ENCODE data around the gene EFNA5.

DNA sequence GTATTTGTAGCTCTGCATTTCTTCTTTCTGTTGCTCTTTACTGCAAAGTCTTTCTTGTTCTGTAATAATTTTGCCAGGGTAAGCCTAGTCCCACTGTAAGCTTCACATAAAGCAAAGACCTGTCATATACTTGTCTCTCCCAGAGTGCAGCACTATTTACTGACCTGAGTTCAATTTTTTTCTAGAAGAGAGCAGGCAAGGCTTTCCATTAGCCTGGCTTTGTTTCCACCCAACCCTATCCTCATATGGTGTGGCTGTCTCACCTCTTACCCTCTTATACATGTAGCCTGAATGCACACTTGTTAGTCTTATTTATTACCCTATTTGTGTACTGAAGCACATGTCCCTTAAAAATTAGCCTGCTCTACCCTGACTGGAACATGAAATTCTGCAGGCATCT lies 170.4 kb downstream of the EFNA5 start:
- TF ChIP-seq, protein P1, sequence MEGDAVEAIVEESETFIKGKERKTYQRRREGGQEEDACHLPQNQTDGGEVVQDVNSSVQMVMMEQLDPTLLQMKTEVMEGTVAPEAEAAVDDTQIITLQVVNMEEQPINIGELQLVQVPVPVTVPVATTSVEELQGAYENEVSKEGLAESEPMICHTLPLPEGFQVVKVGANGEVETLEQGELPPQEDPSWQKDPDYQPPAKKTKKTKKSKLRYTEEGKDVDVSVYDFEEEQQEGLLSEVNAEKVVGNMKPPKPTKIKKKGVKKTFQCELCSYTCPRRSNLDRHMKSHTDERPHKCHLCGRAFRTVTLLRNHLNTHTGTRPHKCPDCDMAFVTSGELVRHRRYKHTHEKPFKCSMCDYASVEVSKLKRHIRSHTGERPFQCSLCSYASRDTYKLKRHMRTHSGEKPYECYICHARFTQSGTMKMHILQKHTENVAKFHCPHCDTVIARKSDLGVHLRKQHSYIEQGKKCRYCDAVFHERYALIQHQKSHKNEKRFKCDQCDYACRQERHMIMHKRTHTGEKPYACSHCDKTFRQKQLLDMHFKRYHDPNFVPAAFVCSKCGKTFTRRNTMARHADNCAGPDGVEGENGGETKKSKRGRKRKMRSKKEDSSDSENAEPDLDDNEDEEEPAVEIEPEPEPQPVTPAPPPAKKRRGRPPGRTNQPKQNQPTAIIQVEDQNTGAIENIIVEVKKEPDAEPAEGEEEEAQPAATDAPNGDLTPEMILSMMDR (IDR thresholded peaks at IDR 0.05): no peak
- no peak for TF ChIP-seq POLR2A (IDR thresholded peaks at IDR 0.05)

All from uterus (tissue), 2 donors.